ENCODE data around the gene AIM2. TPM values are rescaled to one million over a fixed set of nuclear protein-coding genes. Genes with fewer than 3 reads are reported as not detected.

AIM2 gene
- total and polyA plus RNA-seq, 2 experiments from 2014 or later = 1.3 to 2.5 TPM

DNA sequence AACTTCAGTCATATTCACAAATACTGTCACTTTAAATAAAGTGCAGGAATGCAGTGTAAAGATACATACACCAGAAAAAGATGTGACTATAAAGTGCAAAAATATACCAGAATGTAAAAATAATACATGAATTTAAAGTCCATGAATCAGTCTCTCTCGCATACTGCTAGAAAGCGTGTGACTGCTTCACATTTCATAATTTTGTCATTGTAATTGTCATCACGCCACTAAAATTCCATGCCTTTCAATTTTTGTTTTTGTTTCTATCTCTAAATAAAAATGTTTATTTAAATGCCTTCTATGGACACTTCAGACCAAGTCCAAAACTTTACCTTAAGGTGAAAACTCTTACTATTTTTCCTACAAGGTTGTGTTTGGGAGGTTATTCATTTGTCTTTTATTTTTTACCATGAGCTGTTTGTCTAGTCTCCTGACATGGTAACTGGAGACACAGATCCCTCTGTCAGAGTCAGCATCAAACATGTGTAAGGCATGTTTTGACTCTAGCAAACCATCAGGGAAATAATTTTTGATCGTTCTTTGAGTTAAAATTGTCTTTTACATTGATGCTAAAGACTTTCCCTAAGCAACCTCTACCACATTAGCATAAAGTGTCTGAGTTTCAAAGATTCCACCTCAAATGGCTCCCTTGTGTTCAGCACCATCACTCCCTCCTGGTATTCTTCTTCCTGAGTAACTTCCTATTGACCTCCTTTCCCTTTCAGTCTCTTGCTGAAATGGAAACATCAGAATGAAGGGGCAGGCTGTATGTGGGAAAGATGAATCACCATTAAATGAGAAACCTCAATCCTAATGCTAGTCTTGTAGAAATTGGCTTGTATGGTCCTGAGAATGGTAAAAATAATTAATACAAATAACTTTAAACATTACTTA lies 14.0 kb upstream of the AIM2 start:
- no peaks in the 10 kb centered on the region for H3K79me2 ChIP-seq (ENCODE audit: insufficient read depth)
- TF ChIP-seq EZH2phosphoT487 (IDR thresholded peaks at IDR 0.05; ENCODE audit: insufficient read depth, low read depth) (no peak), EZH2 (IDR thresholded peaks at IDR 0.05; ENCODE audit: insufficient read depth, poor library complexity, severe bottlenecking) (no peak)
- H3F3A ChIP-seq (ENCODE audit: insufficient read depth) = peaks cover 43% of the 10 kb centered on the region
- H3K4me3 ChIP-seq = peak overlapping the region; percentile 39; the same call in 1 of the 2 replicates
- in situ Hi-C loops (cut with MboI) = no loop called here
- H4K20me1 ChIP-seq (ENCODE audit: insufficient read depth) = no peaks in the 10 kb centered on the region
- no peak overlapping the region for H3K9ac ChIP-seq
- H3K27ac ChIP-seq = peak overlapping the region; percentile 78
- no peaks in the 10 kb centered on the region for H3K27me3 ChIP-seq (replicated peaks; ENCODE audit: insufficient read depth)
- H3K9me3 ChIP-seq (ENCODE audit: low read depth) = no peaks in the 10 kb centered on the region
- no peaks in the 10 kb centered on the region for H3K36me3 ChIP-seq (ENCODE audit: low read depth)
- H3K4me1 ChIP-seq (ENCODE audit: insufficient read depth) = peaks cover 51% of the 10 kb centered on the region
- DNase-seq = peak; percentile 61
- H3K9me2 ChIP-seq (ENCODE audit: insufficient read depth) = no peaks in the 10 kb centered on the region
- no peak overlapping the region for H2AFZ ChIP-seq
- 96 to 98% methylated on average over 4 of the region's 4 CpGs for WGBS, 2 experiments (ENCODE audit: low coverage in 1 of 2, low lambda C conversion rate in 2 of 2, missing lambda C conversion rate in 2 of 2)
- peak overlapping the region; percentile 71 for H3K4me2 ChIP-seq (ENCODE audit: unreplicated experiment)

GRCh38 chr1:159089184-159089791 lies 12.7 kb upstream of the AIM2 start:
- Histone ChIP-seq H3K4me2 (ENCODE audit: unreplicated experiment) (no peak overlapping the region), H3K79me2 (ENCODE audit: insufficient read depth) (no peaks in the 10 kb centered on the region), H3K4me3 (no peak overlapping the region), H3K36me3 (ENCODE audit: low read depth) (no peaks in the 10 kb centered on the region), H3K9ac (no peak overlapping the region), H4K20me1 (ENCODE audit: insufficient read depth) (no peaks in the 10 kb centered on the region), H3K4me1 (ENCODE audit: insufficient read depth) (peaks cover 51% of the 10 kb centered on the region), H3K27ac (no peak overlapping the region), H3K9me2 (ENCODE audit: insufficient read depth) (no peaks in the 10 kb centered on the region), H3K9me3 (ENCODE audit: low read depth) (no peaks in the 10 kb centered on the region), H3K27me3 (replicated peaks; ENCODE audit: insufficient read depth) (no peaks in the 10 kb centered on the region), H2AFZ (no peak overlapping the region), H3F3A (ENCODE audit: insufficient read depth) (peaks cover 43% of the 10 kb centered on the region)
- no peak for DNase-seq
- no peak for TF ChIP-seq EZH2 (IDR thresholded peaks at IDR 0.05; ENCODE audit: insufficient read depth, poor library complexity, severe bottlenecking)
- no peak for TF ChIP-seq EZH2phosphoT487 (IDR thresholded peaks at IDR 0.05; ENCODE audit: insufficient read depth, low read depth)
- in situ Hi-C loops (cut with MboI) = no loop called here
- WGBS, 2 experiments (ENCODE audit: low coverage in 1 of 2, low lambda C conversion rate in 2 of 2, missing lambda C conversion rate in 2 of 2) = 73 to 76% methylated on average over 4 of the region's 4 CpGs

DNA sequence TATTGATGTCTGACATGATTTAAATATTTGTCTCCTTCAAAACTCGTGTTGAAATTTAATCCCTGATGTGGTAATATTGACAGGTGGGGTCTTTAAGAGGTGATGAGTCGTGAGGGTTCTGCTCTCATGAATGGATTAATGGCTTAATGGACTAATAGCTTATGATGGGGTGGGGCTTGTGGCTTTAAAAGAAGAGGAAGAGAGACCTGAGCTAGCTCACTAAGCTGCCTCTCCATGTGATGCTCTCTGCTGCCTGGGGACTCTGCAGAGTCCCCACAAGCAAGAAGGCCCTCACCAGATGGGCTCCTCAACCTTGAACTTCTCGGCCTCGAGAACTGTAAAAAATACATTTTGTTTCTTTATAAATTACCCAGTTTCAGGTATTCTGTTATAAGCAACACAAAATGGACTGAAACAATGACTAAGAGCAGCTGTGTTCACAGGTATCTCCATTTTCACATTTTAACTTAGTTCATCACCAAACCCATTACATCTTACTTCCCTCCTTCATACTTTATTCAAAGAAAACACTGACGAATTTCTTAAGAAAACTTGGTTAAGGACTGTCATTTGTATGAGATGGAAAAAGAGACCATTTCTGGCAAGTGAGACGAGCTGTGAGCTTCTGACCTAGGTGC lies 12.1 kb upstream of the AIM2 start:
- peak overlapping the region; percentile 43 for H3K27ac ChIP-seq
- H3K9ac ChIP-seq = no peak overlapping the region
- no peak for DNase-seq
- no peaks in the 10 kb centered on the region for H4K20me1 ChIP-seq (ENCODE audit: insufficient read depth)
- no peaks in the 10 kb centered on the region for H3K36me3 ChIP-seq (ENCODE audit: low read depth)
- H2AFZ ChIP-seq = no peak overlapping the region
- no peak overlapping the region for H3K4me3 ChIP-seq
- no peaks in the 10 kb centered on the region for H3K79me2 ChIP-seq (ENCODE audit: insufficient read depth)
- H3K9me2 ChIP-seq (ENCODE audit: insufficient read depth) = no peaks in the 10 kb centered on the region
- 71 to 72% methylated on average over 6 of the region's 6 CpGs for WGBS, 2 experiments (ENCODE audit: low coverage in 1 of 2, low lambda C conversion rate in 2 of 2, missing lambda C conversion rate in 2 of 2)
- in situ Hi-C loops (cut with MboI) = no loop called here
- TF ChIP-seq EZH2 (IDR thresholded peaks at IDR 0.05; ENCODE audit: insufficient read depth, poor library complexity, severe bottlenecking) = no peak
- no peak for TF ChIP-seq EZH2phosphoT487 (IDR thresholded peaks at IDR 0.05; ENCODE audit: insufficient read depth, low read depth)
- H3K4me2 ChIP-seq (ENCODE audit: unreplicated experiment) = peak overlapping the region; percentile 42
- H3K27me3 ChIP-seq (replicated peaks; ENCODE audit: insufficient read depth) = no peaks in the 10 kb centered on the region
- no peaks in the 10 kb centered on the region for H3K9me3 ChIP-seq (ENCODE audit: low read depth)
- peaks cover 51% of the 10 kb centered on the region for H3K4me1 ChIP-seq (ENCODE audit: insufficient read depth)
- peaks cover 43% of the 10 kb centered on the region for H3F3A ChIP-seq (ENCODE audit: insufficient read depth)

- Histone ChIP-seq H3K36me3 (ENCODE audit: low read depth) (no peaks in the 10 kb centered on the region), H3K4me1 (ENCODE audit: insufficient read depth) (peaks cover 51% of the 10 kb centered on the region), H3K9me3 (ENCODE audit: low read depth) (no peaks in the 10 kb centered on the region), H3K9ac (no peak overlapping the region), H3K27me3 (replicated peaks; ENCODE audit: insufficient read depth) (no peaks in the 10 kb centered on the region), H3K4me2 (ENCODE audit: unreplicated experiment) (peak overlapping the region; percentile 42), H3K79me2 (ENCODE audit: insufficient read depth) (no peaks in the 10 kb centered on the region), H3K27ac (peak overlapping the region; percentile 43), H2AFZ (no peak overlapping the region), H3F3A (ENCODE audit: insufficient read depth) (peaks cover 43% of the 10 kb centered on the region), H3K4me3 (no peak overlapping the region), H3K9me2 (ENCODE audit: insufficient read depth) (no peaks in the 10 kb centered on the region), H4K20me1 (ENCODE audit: insufficient read depth) (no peaks in the 10 kb centered on the region)
- no peak for TF ChIP-seq EZH2 (IDR thresholded peaks at IDR 0.05; ENCODE audit: insufficient read depth, poor library complexity, severe bottlenecking)
- TF ChIP-seq EZH2phosphoT487 (IDR thresholded peaks at IDR 0.05; ENCODE audit: insufficient read depth, low read depth) = no peak
- in situ Hi-C loops (cut with MboI) = no loop called here
- 0 to 3% methylated on average over 2 of the region's 2 CpGs for WGBS, 2 experiments (ENCODE audit: low coverage in 1 of 2, low lambda C conversion rate in 2 of 2, missing lambda C conversion rate in 2 of 2)
- DNase-seq = peak; percentile 93
Observed at GRCh38 chr1:159088050-159088449, 11.5 kb upstream of the AIM2 start.

Data from GM23248 (cell line).